SU-DHL-6 (cell line): ENCODE data around the gene FEM1B.

ENCODE experiments used
- H2AFZ ChIP-seq: fragments of 200-600 bp; sonication (generic); 2 replicates; pipeline ENCODE4 v1.6.1; 2014; ENCODE audit warnings: low read depth, mild to moderate bottlenecking, moderate library complexity, mixed read lengths, antibody characterized with exemption, low read length; ENCODE audit not compliant: severe bottlenecking
- H3F3A ChIP-seq: fragments of 200-600 bp; shearing (Covaris generic); 2 replicates; pipeline ENCODE4 v1.6.0; 2016; ENCODE audit warnings: antibody characterized with exemption, mild to moderate bottlenecking; ENCODE audit not compliant: insufficient read depth
- H3K27ac ChIP-seq: fragments of 200-600 bp; sonication (generic); 2 replicates; pipeline ENCODE4 v1.5.1; 2016; ENCODE audit warnings: low read depth, mild to moderate bottlenecking, low read length, moderate library complexity, mixed read lengths
- H3K27me3 ChIP-seq: fragments of 200-600 bp; sonication (generic), shearing (Covaris generic); 2 replicates; pipeline ENCODE4 v1.6.0; 2014; ENCODE audit warnings: mild to moderate bottlenecking, low read length
- H3K36me3 ChIP-seq: fragments of 200-600 bp; sonication (generic); 2 replicates; pipeline ENCODE4 v1.6.1; 2014; ENCODE audit warnings: mild to moderate bottlenecking, low read length, mixed read lengths
- H3K4me2 ChIP-seq: fragments of 300-600, 200-600 bp; shearing (Covaris generic), sonication (generic); 2 replicates; pipeline ENCODE4 v1.6.0; 2014; ENCODE audit warnings: low read length, low read depth, mild to moderate bottlenecking; ENCODE audit not compliant: poor library complexity, severe bottlenecking
- H3K4me3 ChIP-seq: fragments of 200-600 bp; sonication (generic); 2 replicates; pipeline ENCODE4 v1.5.1; 2014; ENCODE audit warnings: antibody characterized with exemption, low read length, mild to moderate bottlenecking, mixed read lengths; ENCODE audit not compliant: insufficient read depth, poor library complexity, severe bottlenecking
- H3K79me2 ChIP-seq: fragments of 200-600 bp; sonication (generic); 2 replicates; pipeline ENCODE4 v1.6.1; 2014; ENCODE audit warnings: mild to moderate bottlenecking, low read length, moderate library complexity; ENCODE audit not compliant: insufficient read depth
- H3K9ac ChIP-seq: fragments of 200-600 bp; sonication (generic); 2 replicates; pipeline ENCODE4 v1.7.0; 2014; ENCODE audit warnings: mild to moderate bottlenecking, low read length
- H3K9me2 ChIP-seq: fragments of 200-600 bp; sonication (generic); replicated peaks from 2 replicates; pipeline ENCODE4 v1.6.1; 2014; ENCODE audit warnings: low read length; ENCODE audit not compliant: insufficient read depth
- H3K9me3 ChIP-seq: fragments of 200-600 bp; sonication (generic); 2 replicates; pipeline ENCODE4 v1.6.1; 2014; ENCODE audit warnings: low read length, mixed read lengths; ENCODE audit not compliant: insufficient read depth
- H4K20me1 ChIP-seq: fragments of 200-600 bp; sonication (generic); 2 replicates; pipeline ENCODE4 v1.6.1; 2014; ENCODE audit warnings: low read depth, mild to moderate bottlenecking, antibody characterized with exemption, low read length, moderate library complexity, mixed read lengths
- CTCF ChIP-seq: fragments of 200-600 bp; sonication (generic); IDR thresholded peaks from one replicate; pipeline ENCODE4 v1.5.1; 2017; ENCODE audit warnings: antibody characterized with exemption, mild to moderate bottlenecking, low read length, moderate library complexity; ENCODE audit not compliant: insufficient read depth, poor library complexity, severe bottlenecking
- EZH2phosphoT487 ChIP-seq: fragments of 200-600 bp; sonication (generic), shearing (Covaris generic); conservative IDR thresholded peaks from 2 replicates; pipeline ENCODE4 v1.6.1; 2018; ENCODE audit warnings: mild to moderate bottlenecking, antibody characterized with exemption, low read length, moderate library complexity, mixed read lengths

The FEM1B gene

GRCh38 chr15:68271854-68272471 is 5.6 kb upstream of the FEM1B start:
- H3K4me2 ChIP-seq: no peak overlapping the region
- H3K9me3 ChIP-seq: no peaks in the 10 kb centered on the region
- H3K9ac ChIP-seq: no peak overlapping the region
- H4K20me1 ChIP-seq: no peaks in the 10 kb centered on the region
- no peak overlapping the region for H3K27ac ChIP-seq
- H3K27me3 ChIP-seq: no peaks in the 10 kb centered on the region
- no peak overlapping the region for H2AFZ ChIP-seq
- H3K4me3 ChIP-seq: no peak overlapping the region
- TF ChIP-seq EZH2phosphoT487 (no peak), CTCF (no peak)
- H3F3A ChIP-seq: no peaks in the 10 kb centered on the region
- H3K36me3 ChIP-seq: no peaks in the 10 kb centered on the region
- no peaks in the 10 kb centered on the region for H3K9me2 ChIP-seq
- H3K79me2 ChIP-seq: no peaks in the 10 kb centered on the region

GRCh38 chr15:68272721-68273271 is 4.7 kb upstream of the FEM1B start:
- Histone ChIP-seq H3K9me3 (no peaks in the 10 kb centered on the region), H3K36me3 (no peaks in the 10 kb centered on the region), H2AFZ (no peak overlapping the region), H3F3A (no peaks in the 10 kb centered on the region), H3K9me2 (no peaks in the 10 kb centered on the region), H4K20me1 (no peaks in the 10 kb centered on the region), H3K79me2 (no peaks in the 10 kb centered on the region), H3K27me3 (no peaks in the 10 kb centered on the region), H3K4me3 (no peak overlapping the region), H3K4me2 (no peak overlapping the region), H3K9ac (no peak overlapping the region), H3K27ac (no peak overlapping the region)
- TF ChIP-seq CTCF (no peak), EZH2phosphoT487 (no peak)

GRCh38 chr15:68274201-68274848 is 3.2 kb upstream of the FEM1B start:
- Histone ChIP-seq H3K36me3 (no peaks in the 10 kb centered on the region), H3K9me3 (no peaks in the 10 kb centered on the region), H3K9ac (no peak overlapping the region), H4K20me1 (peaks cover 6% of the 10 kb centered on the region), H3K79me2 (peaks cover 14% of the 10 kb centered on the region), H2AFZ (no peak overlapping the region), H3K27me3 (no peaks in the 10 kb centered on the region), H3K4me3 (no peak overlapping the region), H3K9me2 (no peaks in the 10 kb centered on the region), H3F3A (peaks cover 11% of the 10 kb centered on the region; the same call in 1 of the 2 replicates), H3K27ac (no peak overlapping the region), H3K4me2 (no peak overlapping the region)
- TF ChIP-seq EZH2phosphoT487 (no peak), CTCF (no peak)
